Stomach (tissue), 4 donors: ENCODE measurements around the gene PARVB.

Experiments used
- POLR2AphosphoS5 ChIP-seq, 3 donors: sonication (generic); formaldehyde crosslinking; IDR thresholded peaks; one replicate each; pipeline ENCODE4 v1.6.1; 2016; ENCODE audit warnings: antibody characterized with exemption in 3 of 3
- TF ChIP-seq, protein P1 (sequence below), 7 experiments: fragments of 450-650 bp in 4 of 7; fragments of 200-600 bp in 3 of 7; sonication (generic) in 3 of 7; IDR thresholded peaks; one replicate each; pipeline ENCODE4 v1.5.1; 2016 to 2019; ENCODE audit warnings: antibody characterized with exemption in 7 of 7, control low read depth in 2 of 7, mild to moderate bottlenecking in 1 of 7

DNA sequence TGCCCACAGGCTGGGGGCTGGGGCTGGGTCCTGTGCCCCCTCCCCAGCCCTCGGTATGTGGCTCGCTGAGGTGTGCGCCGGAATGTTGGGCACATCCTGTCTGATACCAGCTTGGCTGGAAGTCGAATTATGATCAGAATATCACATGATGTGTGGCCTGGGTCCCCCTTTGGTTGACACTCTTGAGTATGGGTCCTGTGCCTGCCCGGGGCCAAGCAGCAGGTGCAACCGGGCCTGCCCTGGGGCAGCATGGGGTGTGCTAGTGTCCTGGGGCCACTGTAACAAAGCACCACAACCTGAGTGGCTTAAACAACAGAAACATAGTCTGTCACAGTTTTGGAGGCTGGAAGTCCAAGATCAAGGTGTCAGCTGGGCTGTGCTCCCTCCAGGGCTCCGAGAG, 52.7 kb downstream of the PARVB start:
- no peak for TF ChIP-seq POLR2AphosphoS5 (IDR thresholded peaks at IDR 0.05)
- TF ChIP-seq, protein P1, sequence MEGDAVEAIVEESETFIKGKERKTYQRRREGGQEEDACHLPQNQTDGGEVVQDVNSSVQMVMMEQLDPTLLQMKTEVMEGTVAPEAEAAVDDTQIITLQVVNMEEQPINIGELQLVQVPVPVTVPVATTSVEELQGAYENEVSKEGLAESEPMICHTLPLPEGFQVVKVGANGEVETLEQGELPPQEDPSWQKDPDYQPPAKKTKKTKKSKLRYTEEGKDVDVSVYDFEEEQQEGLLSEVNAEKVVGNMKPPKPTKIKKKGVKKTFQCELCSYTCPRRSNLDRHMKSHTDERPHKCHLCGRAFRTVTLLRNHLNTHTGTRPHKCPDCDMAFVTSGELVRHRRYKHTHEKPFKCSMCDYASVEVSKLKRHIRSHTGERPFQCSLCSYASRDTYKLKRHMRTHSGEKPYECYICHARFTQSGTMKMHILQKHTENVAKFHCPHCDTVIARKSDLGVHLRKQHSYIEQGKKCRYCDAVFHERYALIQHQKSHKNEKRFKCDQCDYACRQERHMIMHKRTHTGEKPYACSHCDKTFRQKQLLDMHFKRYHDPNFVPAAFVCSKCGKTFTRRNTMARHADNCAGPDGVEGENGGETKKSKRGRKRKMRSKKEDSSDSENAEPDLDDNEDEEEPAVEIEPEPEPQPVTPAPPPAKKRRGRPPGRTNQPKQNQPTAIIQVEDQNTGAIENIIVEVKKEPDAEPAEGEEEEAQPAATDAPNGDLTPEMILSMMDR (IDR thresholded peaks at IDR 0.05): no peak
